MCF 10A (cell line): ENCODE data around the gene THPO. TPM values are rescaled to one million over a fixed set of nuclear protein-coding genes. Genes with fewer than 3 reads are reported as not detected.

Source experiments
- BruUV-seq: library from RNA; stranded (reverse); fragments of 400-500 nt; replicated peaks from 2 replicates; lab custom pipeline; 2021; lab: Mats Ljungman, UMichigan
- CTCF ChIA-PET: fragments of 300-600 bp; sonication (Branson Sonifier 250); formaldehyde crosslinking; extraction: SDS; loops from one replicate; lab custom pipeline; 2021; ENCODE audit warnings: antibody characterized with exemption, inconsistent platforms; lab: Yijun Ruan, JAX
- POLR2A ChIA-PET: fragments of 300-600, 350-650 bp; sonication (Branson Sonifier 250); formaldehyde crosslinking; extraction: SDS; loops from one replicate; lab custom pipeline; 2020; ENCODE audit warnings: antibody characterized with exemption, inconsistent platforms; lab: Yijun Ruan, JAX
- DNase-seq: peaks from one replicate; pipeline ENCODE4 v3.0.0-alpha.2; 2018; ENCODE audit not compliant: unreplicated experiment
- H3K27ac Mint-ChIP-seq: one replicate; pipeline ENCODE4 v1.8.0; 2022; ENCODE audit warnings: mild to moderate bottlenecking, low read depth, mixed read lengths; ENCODE audit not compliant: unreplicated experiment
- H3K27me3 Mint-ChIP-seq: one replicate; pipeline ENCODE4 v1.8.0; 2022; ENCODE audit warnings: mixed read lengths; ENCODE audit not compliant: insufficient read depth, unreplicated experiment
- H3K36me3 Mint-ChIP-seq: one replicate; pipeline ENCODE4 v1.8.0; 2022; ENCODE audit warnings: mild to moderate bottlenecking, moderate library complexity, mixed read lengths; ENCODE audit not compliant: insufficient read depth, unreplicated experiment
- H3K4me1 Mint-ChIP-seq: one replicate; pipeline ENCODE4 v1.8.0; 2022; ENCODE audit warnings: mixed read lengths; ENCODE audit not compliant: insufficient read depth, unreplicated experiment
- H3K4me3 Mint-ChIP-seq: one replicate; pipeline ENCODE4 v1.8.0; 2022; ENCODE audit warnings: mild to moderate bottlenecking, moderate library complexity, mixed read lengths; ENCODE audit not compliant: unreplicated experiment
- H3K9me3 Mint-ChIP-seq: one replicate; pipeline ENCODE4 v1.8.0; 2022; ENCODE audit warnings: mixed read lengths; ENCODE audit not compliant: unreplicated experiment
- intact Hi-C: fragments of 100-400 bp; cut with micrococcal nuclease; formaldehyde crosslinking; loops from 2 replicates; pipeline ENCODE4 v1.14.1; 2022
- total RNA-seq: library from RNA; stranded (reverse); gene quantifications from 2 replicates; pipeline ENCODE4 v1.2.3, GENCODE V29; 2022
- TF ChIP-seq, protein P1 (sequence below): fragments of 200-600 bp; IDR thresholded peaks from one replicate; pipeline ENCODE4 v1.8.0; 2022; ENCODE audit warnings: antibody characterized with exemption, mild to moderate bottlenecking; ENCODE audit not compliant: unreplicated experiment

The THPO gene
- total RNA-seq, 1 experiment from 2014 or later: not detected

GRCh38 chr3:184327171-184327570, 50.8 kb downstream of the THPO start:
- no peaks in the 10 kb centered on the region for H3K27me3 Mint-ChIP-seq
- DNase-seq: no peak
- H3K4me1 Mint-ChIP-seq: peaks cover 35% of the 10 kb centered on the region
- no peak overlapping the region for H3K27ac Mint-ChIP-seq
- no peak overlapping the region for H3K4me3 Mint-ChIP-seq
- TF ChIP-seq, protein P1, sequence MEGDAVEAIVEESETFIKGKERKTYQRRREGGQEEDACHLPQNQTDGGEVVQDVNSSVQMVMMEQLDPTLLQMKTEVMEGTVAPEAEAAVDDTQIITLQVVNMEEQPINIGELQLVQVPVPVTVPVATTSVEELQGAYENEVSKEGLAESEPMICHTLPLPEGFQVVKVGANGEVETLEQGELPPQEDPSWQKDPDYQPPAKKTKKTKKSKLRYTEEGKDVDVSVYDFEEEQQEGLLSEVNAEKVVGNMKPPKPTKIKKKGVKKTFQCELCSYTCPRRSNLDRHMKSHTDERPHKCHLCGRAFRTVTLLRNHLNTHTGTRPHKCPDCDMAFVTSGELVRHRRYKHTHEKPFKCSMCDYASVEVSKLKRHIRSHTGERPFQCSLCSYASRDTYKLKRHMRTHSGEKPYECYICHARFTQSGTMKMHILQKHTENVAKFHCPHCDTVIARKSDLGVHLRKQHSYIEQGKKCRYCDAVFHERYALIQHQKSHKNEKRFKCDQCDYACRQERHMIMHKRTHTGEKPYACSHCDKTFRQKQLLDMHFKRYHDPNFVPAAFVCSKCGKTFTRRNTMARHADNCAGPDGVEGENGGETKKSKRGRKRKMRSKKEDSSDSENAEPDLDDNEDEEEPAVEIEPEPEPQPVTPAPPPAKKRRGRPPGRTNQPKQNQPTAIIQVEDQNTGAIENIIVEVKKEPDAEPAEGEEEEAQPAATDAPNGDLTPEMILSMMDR: no peak
- CTCF ChIA-PET: interaction anchor here (1.2 kb wide), 1 partner anchor 23 kb away, joined by 4 read pairs; no protein-coding TSS in a partner anchor
- BruUV-seq: TSS peak; percentile 4
- intact Hi-C loops: no loop called here
- POLR2A ChIA-PET: interaction anchor here (1.0 kb wide), 1 partner anchor 11 kb away, joined by 3 read pairs; no protein-coding TSS in a partner anchor
- H3K36me3 Mint-ChIP-seq: peaks cover 100% of the 10 kb centered on the region
- no peaks in the 10 kb centered on the region for H3K9me3 Mint-ChIP-seq

DNA sequence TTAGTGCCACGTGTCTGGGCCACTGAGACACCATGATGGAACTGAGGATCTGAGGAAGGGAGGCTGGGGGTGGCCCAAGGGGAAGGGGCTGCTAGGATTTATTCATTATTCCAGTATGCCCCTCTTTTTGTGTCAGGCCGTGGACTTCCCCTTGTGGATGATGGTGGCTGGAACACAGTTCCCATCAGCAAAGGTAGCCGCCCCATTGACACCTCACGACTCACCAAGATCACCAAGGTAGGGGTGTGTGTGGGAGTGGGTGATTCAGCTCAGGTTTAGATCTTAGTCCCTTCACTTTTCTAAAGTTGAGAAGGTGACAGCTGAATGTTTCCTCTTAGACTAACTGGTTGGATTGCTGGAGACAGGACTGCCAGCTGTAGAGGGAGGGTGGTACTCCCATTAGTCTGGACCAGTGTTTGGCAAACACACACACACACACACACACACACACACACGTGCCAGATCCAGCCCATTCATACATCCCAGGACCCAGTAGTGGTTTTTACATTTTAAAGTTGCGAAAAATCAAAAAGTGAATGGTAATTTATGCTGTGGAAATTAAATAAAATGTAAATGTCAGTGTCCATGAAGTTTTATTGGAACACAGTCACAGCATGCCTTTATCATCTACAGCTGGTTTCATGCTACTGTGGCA, 52.2 kb downstream of the THPO start:
- ChIA-PET POLR2A (interaction anchor here (0.6 kb wide), 1 partner anchor 10 kb away, joined by 3 read pairs; no protein-coding TSS in a partner anchor), CTCF (interaction anchor here (0.6 to 1.2 kb wide), 3 partner anchors 22 to 162 kb away, joined by 3 to 4 read pairs (median 3); no protein-coding TSS in a partner anchor)
- Mint-ChIP-seq H3K36me3 (peaks cover 100% of the 10 kb centered on the region), H3K4me3 (no peak overlapping the region), H3K27ac (no peak overlapping the region), H3K27me3 (no peaks in the 10 kb centered on the region), H3K9me3 (no peaks in the 10 kb centered on the region), H3K4me1 (peaks cover 25% of the 10 kb centered on the region)
- DNase-seq: no peak
- TF ChIP-seq, protein P1: no peak
- intact Hi-C loops: no loop called here
- no TSS peak for BruUV-seq

GRCh38 chr3:184325269-184325668, 52.7 kb downstream of the THPO start:
- CTCF ChIA-PET: no interaction called here
- POLR2A ChIA-PET: no interaction called here
- H3K36me3 Mint-ChIP-seq: peaks cover 100% of the 10 kb centered on the region
- intact Hi-C loops: no loop called here
- H3K9me3 Mint-ChIP-seq: no peaks in the 10 kb centered on the region
- BruUV-seq: no TSS peak
- peaks cover 27% of the 10 kb centered on the region for H3K4me1 Mint-ChIP-seq
- TF ChIP-seq, protein P1: no peak
- no peaks in the 10 kb centered on the region for H3K27me3 Mint-ChIP-seq
- DNase-seq: no peak
- peak overlapping the region; percentile 49 for H3K27ac Mint-ChIP-seq
- H3K4me3 Mint-ChIP-seq: no peak overlapping the region

GRCh38 chr3:184323696-184324095, 54.3 kb downstream of the THPO start:
- CTCF ChIA-PET: interaction anchor here (1.0 kb wide), 1 partner anchor 35 kb away, joined by 3 read pairs; no protein-coding TSS in a partner anchor
- intact Hi-C loops: no loop called here
- H3K27me3 Mint-ChIP-seq: no peaks in the 10 kb centered on the region
- TF ChIP-seq, protein P1: no peak
- no peak for DNase-seq
- POLR2A ChIA-PET: no interaction called here
- H3K27ac Mint-ChIP-seq: no peak overlapping the region
- H3K9me3 Mint-ChIP-seq: no peaks in the 10 kb centered on the region
- H3K36me3 Mint-ChIP-seq: peaks cover 99% of the 10 kb centered on the region
- BruUV-seq: no TSS peak
- H3K4me3 Mint-ChIP-seq: no peak overlapping the region
- peaks cover 27% of the 10 kb centered on the region for H3K4me1 Mint-ChIP-seq
